ENCODE data around the gene CLEC16A. TPM values are rescaled to one million over a fixed set of nuclear protein-coding genes. Genes with fewer than 3 reads are reported as not detected.

Gene CLEC16A
- polyA plus RNA-seq, 3 donors: 3.4 to 12.0 (median 5.8) TPM

DNA sequence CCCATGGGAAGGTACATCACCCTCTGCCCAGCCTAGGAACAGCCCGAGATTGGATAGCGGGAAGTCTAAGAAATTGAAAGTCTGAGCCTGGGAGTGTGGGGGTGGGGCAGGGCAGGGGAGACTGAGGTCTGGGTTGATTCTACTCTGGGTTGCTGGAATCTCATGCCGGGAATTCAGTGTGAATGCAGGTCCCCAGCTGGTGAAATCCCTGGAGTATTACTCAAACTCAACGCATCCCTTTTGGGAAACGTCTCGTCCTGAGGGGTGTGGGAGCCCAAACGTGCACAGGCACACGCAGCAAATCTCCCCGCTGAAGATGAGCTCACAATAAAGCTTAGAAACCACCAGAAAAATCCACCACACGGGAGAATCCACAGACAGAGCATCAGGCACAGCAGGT, 256.2 kb downstream of the CLEC16A start:
- H3K27me3 ChIP-seq (ENCODE audit: control insufficient read depth in 2 of 2, insufficient read depth in 2 of 2, low read length in 2 of 2): no peaks in the 10 kb centered on the region
- no peaks in the 10 kb centered on the region for H3K79me2 ChIP-seq (ENCODE audit: insufficient read depth, low read length)
- Mint-ChIP-seq H3K36me3 (peaks cover 4 to 7% of the 10 kb centered on the region in 2 donors), H3K27ac (no peak overlapping the region), H3K27me3 (ENCODE audit: low read depth in 3 of 3) (peaks cover 0 to 8% (median 6%) of the 10 kb centered on the region in 3 donors), H3K9me3 (no peaks in the 10 kb centered on the region), H3K4me3 (no peak overlapping the region), H3K4me1 (peaks cover 59% of the 10 kb centered on the region)
- peaks cover 49 to 53% of the 10 kb centered on the region in 2 donors for H3K4me1 ChIP-seq (ENCODE audit: control insufficient read depth in 1 of 2, insufficient read depth in 2 of 2, low read length in 2 of 2)
- H4K20me1 ChIP-seq (ENCODE audit: insufficient read depth, low read length): no peaks in the 10 kb centered on the region
- intact Hi-C loops (cut with micrococcal nuclease): loop anchor here in 1 of 2 donors (10.0 kb wide), 1 partner anchor 54 kb away; the partner anchor contains the start of gene SOCS1
- no peak overlapping the region for H3K27ac ChIP-seq (ENCODE audit: low read depth in 1 of 2, low read length in 2 of 2)
- no peak for DNase-seq
- no peak overlapping the region for H3K9ac ChIP-seq (ENCODE audit: insufficient read depth, low read length, poor library complexity, severe bottlenecking)
- H3K9me3 ChIP-seq (replicated peaks in 1 of 2; ENCODE audit: control insufficient read depth in 1 of 2, insufficient read depth in 1 of 2, low read length in 2 of 2): no peaks in the 10 kb centered on the region
- TF ChIP-seq, protein P1, sequence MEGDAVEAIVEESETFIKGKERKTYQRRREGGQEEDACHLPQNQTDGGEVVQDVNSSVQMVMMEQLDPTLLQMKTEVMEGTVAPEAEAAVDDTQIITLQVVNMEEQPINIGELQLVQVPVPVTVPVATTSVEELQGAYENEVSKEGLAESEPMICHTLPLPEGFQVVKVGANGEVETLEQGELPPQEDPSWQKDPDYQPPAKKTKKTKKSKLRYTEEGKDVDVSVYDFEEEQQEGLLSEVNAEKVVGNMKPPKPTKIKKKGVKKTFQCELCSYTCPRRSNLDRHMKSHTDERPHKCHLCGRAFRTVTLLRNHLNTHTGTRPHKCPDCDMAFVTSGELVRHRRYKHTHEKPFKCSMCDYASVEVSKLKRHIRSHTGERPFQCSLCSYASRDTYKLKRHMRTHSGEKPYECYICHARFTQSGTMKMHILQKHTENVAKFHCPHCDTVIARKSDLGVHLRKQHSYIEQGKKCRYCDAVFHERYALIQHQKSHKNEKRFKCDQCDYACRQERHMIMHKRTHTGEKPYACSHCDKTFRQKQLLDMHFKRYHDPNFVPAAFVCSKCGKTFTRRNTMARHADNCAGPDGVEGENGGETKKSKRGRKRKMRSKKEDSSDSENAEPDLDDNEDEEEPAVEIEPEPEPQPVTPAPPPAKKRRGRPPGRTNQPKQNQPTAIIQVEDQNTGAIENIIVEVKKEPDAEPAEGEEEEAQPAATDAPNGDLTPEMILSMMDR (IDR thresholded peaks at IDR 0.05): no peak
- H2AFZ ChIP-seq (ENCODE audit: insufficient read depth, low read depth, low read length, poor library complexity, severe bottlenecking): no peak overlapping the region
- H3K4me2 ChIP-seq (replicated peaks; ENCODE audit: extremely low read depth, low read length, poor library complexity, severe bottlenecking): no peak overlapping the region
- H3K36me3 ChIP-seq (replicated peaks in 1 of 2; ENCODE audit: control insufficient read depth in 1 of 2, insufficient read depth in 2 of 2, low read length in 2 of 2): no peaks in the 10 kb centered on the region
- no peak overlapping the region for H3K4me3 ChIP-seq (replicated peaks in 1 of 3; ENCODE audit: low read depth in 2 of 3, low read length in 3 of 3)
- 90% methylated on average over 2 of the region's 10 CpGs for WGBS (ENCODE audit: insufficient coverage)

DNA sequence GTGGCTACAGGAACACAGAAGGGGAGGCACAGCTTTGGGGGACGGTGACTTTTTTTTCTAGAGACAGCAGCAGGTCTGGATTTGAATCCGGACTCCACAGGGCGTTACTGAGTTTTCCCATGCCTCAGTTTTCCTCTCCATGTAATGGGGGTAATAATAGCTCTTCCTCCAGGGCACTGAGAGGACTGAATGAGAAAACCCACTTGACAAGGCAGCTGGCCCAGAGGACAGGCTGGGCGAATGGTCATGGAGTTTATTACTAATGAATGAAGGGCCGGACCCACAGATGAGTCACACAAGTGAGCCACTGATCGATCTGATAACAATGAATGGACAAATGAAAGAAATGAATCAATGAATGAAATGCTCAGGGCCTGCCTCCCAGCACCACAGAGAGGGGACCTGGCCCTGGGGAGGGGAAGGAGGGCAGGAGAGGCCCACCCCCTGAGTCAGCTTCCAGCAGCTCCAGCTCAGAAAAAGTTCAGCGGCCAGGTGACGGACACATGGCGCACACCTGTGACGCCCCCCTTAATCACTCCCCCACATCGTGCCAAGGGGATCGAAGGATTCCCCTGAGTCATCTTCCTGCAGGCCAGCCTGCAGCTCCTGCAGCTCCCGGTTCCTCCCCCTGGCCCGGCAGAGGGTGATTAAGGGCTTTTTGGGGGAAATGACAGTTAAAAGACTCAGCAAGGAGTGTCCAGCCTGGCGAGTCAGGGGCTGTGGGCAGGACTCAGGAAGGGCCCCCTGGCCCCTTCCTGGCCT, 257.3 kb downstream of the CLEC16A start:
- Histone ChIP-seq H2AFZ (ENCODE audit: insufficient read depth, low read depth, low read length, poor library complexity, severe bottlenecking) (peak overlapping the region; percentile 41), H3K9me3 (replicated peaks in 1 of 2; ENCODE audit: control insufficient read depth in 1 of 2, insufficient read depth in 1 of 2, low read length in 2 of 2) (no peaks in the 10 kb centered on the region), H3K4me1 (ENCODE audit: control insufficient read depth in 1 of 2, insufficient read depth in 2 of 2, low read length in 2 of 2) (peaks cover 60 to 63% of the 10 kb centered on the region in 2 donors), H3K36me3 (replicated peaks in 1 of 2; ENCODE audit: control insufficient read depth in 1 of 2, insufficient read depth in 2 of 2, low read length in 2 of 2) (no peaks in the 10 kb centered on the region), H3K4me3 (replicated peaks in 1 of 3; ENCODE audit: low read depth in 2 of 3, low read length in 3 of 3) (peak overlapping the region in 1 of 3 experiments; percentile 48), H3K79me2 (ENCODE audit: insufficient read depth, low read length) (no peaks in the 10 kb centered on the region), H3K4me2 (replicated peaks; ENCODE audit: extremely low read depth, low read length, poor library complexity, severe bottlenecking) (peak overlapping the region; percentile 59), H3K9ac (ENCODE audit: insufficient read depth, low read length, poor library complexity, severe bottlenecking) (peak overlapping the region; percentile 31), H3K27ac (ENCODE audit: low read depth in 1 of 2, low read length in 2 of 2) (peak overlapping the region; percentile 21 to 59), H3K27me3 (ENCODE audit: control insufficient read depth in 2 of 2, insufficient read depth in 2 of 2, low read length in 2 of 2) (no peaks in the 10 kb centered on the region), H4K20me1 (ENCODE audit: insufficient read depth, low read length) (no peaks in the 10 kb centered on the region)
- Mint-ChIP-seq H3K9me3 (no peaks in the 10 kb centered on the region), H3K4me3 (peak overlapping the region; percentile 50 to 84), H3K27ac (peak overlapping the region; percentile 74 to 90 (median 88)), H3K36me3 (peaks cover 4 to 7% of the 10 kb centered on the region in 2 donors), H3K27me3 (ENCODE audit: low read depth in 3 of 3) (peaks cover 0 to 5% (median 4%) of the 10 kb centered on the region in 3 donors), H3K4me1 (peaks cover 70% of the 10 kb centered on the region)
- DNase-seq: peak; percentile 72 to 91 (median 79)
- 65% methylated on average over 4 of the region's 15 CpGs for WGBS (ENCODE audit: insufficient coverage)
- TF ChIP-seq, protein P1 (IDR thresholded peaks at IDR 0.05): no peak
- intact Hi-C loops (cut with micrococcal nuclease): loop anchor here in 1 of 2 donors (10.0 kb wide), 1 partner anchor 53 kb away; the partner anchor contains the start of gene SOCS1

All from CD14-positive monocyte (primary cell).